GM18873 (cell line): Measurements from ENCODE around the gene LINC01488.

Experiments used
- ATAC-seq: cut with Tn5 transposase; IDR thresholded peaks from one replicate; pipeline ENCODE4 v1.9.1; 2021; ENCODE audit warnings: mild to moderate bottlenecking, moderate library complexity, moderate number of reproducible peaks; ENCODE audit not compliant: unreplicated experiment, low FRiP score

The LINC01488 gene

DNA sequence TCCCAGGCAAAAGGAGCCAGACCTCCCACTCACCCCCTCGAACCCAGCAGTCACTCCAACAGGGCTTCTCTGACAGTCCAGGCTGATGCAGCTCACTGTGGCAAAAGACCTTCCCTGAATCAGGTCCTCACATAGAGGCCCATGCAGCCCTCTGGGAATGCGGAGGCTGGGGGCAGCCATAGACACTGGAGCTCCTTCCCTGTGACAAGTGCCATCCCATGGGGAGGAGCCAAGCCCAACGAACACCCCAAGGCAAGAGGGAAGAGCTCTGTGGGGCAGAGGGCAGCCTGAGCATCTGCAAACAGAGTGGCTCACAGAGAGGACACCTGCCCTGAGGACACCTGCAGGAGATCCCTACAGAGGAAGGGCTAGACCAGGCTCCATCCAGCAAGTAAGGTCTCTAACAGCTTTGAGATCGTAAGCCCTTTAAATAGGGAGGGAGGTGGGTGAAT, at the start of gene LINC01488:
Gene LINC01488 (plus strand): TSS at position 271 of the 452 bp plus-strand sequence.
- ATAC-seq: no peak

DNA sequence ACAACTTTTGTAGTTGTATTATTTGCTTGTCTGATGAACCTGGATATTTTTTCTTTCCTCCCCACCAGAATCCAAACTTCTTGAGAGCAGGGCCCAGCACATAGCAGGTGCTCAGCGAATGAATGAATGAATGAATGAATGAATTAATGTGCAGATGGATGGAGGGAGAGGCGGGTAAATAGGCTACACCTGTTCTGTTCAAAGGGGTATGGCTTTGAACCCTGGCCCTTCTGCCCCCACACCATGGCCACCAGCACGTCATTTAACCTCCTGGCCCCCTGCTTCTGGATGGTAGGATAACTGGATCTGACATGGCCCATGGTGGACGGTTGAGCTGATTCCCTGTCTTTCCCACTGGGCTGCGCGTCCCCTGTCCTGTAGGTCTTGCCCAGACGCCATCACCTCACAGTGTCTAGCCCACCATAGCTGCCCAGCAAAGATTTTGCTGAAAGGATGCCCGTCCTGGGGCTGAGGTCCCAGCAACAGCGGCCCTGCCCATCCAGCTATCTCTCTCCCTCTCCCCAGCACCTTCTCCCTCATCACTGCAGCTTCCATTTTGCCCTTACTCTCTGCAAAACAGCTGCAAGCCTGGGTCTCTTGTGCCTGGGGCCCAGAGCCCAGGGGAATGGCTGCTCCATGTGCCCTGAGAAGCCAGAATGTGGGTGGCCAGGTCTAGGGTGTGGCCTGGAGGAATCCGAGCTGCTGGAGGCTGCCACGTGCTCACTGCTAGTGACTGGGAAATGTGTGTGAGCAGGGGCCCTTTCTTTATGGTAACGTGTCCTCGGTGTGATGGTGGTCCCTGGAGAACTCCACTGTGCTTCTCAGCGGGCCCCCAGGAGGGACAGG, 49.3 kb upstream of the LINC01488 start:
- ATAC-seq: no peak

DNA sequence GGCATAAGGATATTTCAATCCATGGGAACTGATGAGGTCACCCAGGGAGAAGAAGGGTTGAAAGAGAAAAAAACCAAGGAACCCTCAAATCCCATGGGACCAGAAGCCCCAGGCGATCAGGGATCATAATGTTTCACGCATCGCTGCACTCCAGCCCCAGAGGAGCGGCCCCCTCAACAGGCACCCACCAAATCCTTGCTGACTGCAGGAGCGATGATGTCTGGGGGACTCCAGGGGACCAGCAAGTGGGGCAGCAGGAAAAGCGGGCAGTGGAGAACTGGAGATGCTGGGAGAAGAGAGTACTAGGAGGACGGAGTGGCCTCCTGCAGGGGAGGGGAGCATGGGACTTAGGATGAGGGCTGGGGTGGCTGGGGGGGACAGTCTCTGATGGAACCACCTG, 47.7 kb upstream of the LINC01488 start:
- no peak for ATAC-seq

DNA sequence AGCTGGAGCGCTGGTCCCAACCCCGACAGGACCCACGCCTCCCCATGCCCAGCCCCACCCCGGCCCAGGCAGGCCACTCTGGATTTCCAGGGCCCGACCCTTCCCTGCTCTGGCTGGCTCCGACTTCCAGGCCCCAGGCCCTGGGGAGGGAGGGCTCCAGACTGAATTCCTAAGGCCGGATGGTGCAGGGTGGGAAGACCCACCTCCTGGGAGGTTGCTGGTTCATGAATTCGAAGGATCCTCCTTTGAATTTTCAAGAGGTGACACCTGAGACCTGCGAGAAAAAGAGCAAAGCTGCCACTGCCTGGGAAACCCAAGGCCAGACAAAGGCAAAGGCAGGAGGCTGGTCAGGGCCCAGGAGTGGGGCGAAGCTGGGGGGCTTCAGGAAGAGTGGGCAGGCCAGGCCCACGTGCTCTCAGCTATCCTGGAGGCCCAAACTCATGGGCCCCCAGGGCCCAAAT, 47.0 kb upstream of the LINC01488 start:
- ATAC-seq: no peak

DNA sequence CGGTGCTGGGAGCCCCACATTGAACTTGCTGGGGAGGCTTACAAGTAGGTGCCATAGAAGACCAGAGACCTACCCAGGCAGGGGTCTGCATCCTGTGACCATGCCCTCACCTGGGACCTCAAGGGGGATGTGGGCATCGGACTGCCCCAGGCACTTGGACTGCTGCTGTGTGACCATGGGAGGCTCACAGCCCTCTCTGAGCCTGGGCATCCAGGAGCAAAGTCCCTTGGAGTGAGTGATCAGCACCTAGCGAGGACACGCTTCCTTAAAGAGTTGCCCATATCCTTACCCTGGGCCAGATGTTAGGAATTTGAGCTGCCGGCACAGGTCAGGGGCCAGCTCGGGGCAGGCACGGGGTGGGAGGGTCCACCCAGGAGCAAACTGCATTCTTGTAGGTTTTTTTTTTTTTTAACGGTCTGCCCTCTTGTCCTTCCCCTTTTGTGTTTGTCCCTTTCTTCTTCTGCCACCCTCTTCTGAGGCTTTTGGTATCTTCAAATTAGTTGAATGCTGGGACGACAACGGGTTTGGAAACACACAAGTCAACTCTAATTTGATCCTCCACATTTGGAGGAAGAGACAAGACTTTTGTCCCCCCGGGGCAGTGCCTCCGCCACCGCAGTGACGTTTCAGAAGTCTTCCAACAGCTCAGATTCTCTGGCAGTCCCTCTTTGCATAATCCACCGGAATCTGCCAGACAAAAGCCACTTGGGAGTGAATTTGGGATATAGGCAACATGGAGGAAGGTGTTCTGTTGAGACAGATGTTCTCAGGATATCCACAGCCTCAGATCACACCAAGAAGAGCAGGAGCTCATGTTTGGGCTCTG, 46.1 kb upstream of the LINC01488 start:
- ATAC-seq: no peak

DNA sequence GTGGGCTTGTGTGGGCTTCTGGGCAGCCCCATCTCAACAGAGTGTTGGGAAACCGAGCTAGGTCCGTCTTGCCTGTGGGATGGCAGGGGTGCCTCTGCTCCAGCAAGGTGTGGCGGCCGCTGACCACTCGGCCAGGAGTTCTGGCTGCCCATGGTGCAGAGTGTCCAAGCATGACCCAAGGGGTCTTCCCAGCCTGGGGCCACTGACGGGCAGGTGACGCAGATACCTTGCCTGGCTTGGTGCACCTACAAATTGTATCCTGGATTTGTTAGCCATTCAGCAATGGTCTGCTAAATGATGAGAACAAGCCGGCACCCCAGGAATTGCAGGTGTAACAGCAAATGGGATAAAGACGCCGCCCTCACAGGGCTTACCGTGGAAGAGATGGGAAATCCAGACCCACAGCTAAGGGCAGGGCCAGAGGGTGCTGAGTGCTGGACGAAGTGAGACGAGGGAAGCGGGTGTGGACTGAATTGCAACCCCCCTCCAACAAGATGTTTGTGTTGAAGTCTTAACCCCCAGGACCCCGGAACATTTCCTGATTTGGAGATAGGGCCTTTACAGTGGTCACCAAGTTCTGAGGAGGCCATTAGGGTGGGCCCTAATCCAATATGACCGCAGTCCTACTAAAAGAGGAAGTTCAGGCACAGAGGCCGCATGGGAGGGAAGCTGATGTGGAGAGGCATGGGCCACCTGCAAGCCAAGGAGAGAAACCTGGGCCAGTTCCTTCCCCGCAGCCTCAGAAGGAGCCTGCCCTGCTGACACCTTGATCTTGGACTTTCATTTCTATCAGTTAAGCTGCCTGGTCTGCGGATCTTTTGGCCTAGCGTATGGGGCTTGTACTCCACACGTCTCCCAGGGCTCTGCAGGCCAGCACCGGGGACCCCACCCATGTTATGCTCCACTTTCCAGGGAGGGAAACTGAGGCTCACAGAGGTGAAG, 45.2 kb upstream of the LINC01488 start:
- no peak for ATAC-seq

- ATAC-seq: no peak
Observed at GRCh38 chr11:69437001-69437875, 44.2 kb upstream of the LINC01488 start.

- ATAC-seq: no peak
Observed at GRCh38 chr11:69437876-69438205, 43.6 kb upstream of the LINC01488 start.

DNA sequence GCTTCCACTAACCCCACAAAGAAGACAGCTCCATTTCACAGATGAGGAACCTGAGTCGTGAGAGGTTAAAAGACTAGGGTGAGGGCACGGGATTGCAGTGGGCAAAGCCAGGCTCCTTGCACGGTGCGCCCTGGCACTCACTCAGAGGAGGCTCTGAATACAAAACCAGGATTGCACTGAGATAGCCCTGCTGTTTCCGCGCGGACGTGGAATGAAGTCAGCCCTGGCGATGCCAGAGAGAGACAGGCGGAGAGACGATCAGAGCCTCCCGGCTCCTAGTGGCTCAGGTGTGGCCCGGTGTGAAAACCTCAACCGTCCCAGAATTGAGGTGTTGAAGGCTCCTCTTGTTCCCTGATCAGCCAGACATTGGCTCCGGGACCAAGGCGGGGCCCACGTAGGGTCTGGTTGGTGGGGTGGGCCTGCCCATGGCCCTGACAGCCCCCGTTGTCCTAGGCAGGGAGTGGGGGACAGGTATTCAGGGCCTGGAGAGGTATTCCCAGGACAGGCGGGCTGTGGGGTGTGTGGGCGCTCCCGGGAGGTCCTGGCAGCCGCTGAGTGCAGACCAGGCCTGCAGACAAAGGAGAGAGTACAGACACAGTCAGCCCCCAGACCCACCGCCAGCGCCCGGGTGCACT, 43.1 kb upstream of the LINC01488 start:
- ATAC-seq: no peak

- ATAC-seq: no peak
Observed at GRCh38 chr11:69439127-69439526, 42.3 kb upstream of the LINC01488 start.

DNA sequence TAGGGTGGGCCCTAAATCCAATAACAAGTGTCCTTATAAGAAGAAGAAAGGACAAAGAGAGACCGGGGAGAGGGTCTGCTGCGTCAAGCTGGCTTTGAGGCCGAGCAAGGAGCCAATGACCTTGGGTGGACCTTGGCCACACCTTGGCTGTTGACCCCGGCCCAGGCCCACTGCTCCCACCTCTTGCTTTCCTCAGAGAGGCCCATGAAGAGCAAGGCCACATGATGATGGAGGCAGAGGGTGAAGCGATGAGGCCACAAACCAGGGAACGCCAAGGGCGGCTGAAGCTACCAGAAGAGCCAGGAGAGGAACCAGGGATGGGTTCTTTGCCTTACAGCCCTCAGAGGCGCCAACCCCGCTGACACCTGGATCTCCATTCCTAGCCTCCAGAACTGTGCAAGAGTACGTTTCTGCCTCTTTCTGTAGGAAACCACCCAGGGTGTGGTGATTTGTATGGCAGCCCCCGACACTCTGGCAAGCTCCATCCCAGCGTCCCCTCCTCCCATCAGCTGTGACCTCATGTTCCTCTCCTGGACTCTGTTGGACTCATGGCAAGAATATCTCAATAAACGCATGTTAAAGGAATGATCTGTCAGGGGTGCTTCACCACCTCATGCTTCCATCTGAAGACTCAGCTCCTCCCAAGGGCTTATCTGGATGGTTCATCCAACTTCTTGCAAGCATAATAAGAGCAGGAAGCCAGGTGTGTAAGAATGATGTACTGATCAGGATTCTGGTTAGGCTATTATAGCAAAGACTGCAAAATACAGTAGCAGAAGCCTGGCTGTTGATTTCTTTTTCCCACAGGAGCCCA, 41.6 kb upstream of the LINC01488 start:
- no peak for ATAC-seq

DNA sequence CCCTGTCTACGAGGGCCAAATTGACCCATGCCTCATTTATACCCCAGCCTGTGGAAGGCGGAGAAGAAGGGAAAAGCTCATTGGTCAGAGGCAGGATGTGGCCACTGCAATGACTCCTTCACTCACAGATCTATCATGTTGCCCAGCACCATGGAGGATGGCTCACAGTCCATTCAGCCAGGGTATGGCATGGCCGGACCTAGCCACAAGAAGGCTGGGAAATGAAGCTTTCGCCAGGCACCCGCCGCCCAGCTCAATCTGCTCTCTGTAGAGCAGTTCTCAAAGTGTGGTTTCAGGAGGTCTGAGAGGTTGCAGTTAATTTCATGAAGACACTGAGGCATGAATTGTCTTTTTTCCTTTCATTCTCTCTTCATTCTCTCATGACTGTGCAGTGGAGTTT, 40.6 kb upstream of the LINC01488 start:
- ATAC-seq: no peak

DNA sequence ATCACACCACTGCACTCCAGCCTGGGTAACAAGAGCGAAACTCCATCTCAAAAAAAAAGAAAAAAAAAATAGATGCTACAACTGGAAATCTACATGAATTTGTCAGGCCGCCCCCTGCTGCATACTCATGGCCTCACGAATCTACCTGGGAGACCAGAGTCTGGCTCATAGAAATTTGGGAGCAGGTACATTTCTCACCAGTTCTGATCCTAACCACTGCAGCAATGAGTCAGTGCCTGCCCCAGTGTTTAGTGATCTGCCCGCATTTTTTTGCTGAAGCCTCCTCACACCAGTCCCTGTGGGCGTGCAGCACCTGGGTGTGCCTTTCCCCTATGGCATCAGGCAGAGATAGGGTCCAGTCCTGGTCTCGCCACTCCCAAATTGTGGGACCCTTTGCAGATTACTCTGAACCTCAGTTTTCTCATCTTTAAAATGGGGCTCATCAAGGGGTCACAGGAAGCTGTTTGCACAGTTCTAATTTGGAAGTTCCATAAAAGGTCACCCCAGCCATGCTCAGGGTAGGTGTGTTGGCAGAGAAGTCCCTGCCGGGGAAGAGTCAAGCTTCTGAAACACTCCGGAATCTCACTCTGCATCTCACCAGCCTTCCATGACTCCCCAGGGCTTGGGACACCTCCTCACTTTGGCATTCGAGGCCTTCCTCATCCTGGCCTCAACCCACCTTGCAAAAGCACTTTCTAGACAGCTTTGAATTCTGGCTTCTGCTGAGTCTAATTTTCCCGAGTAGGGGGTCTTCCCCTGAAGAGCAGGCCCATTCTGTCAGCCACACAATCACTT, 39.3 kb upstream of the LINC01488 start:
- no peak for ATAC-seq

- ATAC-seq: no peak
Observed at GRCh38 chr11:69442807-69443137, 38.7 kb upstream of the LINC01488 start.

- peak; percentile 67 for ATAC-seq
Observed at GRCh38 chr11:69443138-69443967, 38.1 kb upstream of the LINC01488 start.

- no peak for ATAC-seq
Observed at GRCh38 chr11:69443968-69444364, 37.5 kb upstream of the LINC01488 start.
